GM19463 (cell line): ENCODE data around the gene CORO2B.

ENCODE experiments used
- ATAC-seq: cut with Tn5 transposase; IDR thresholded peaks from one replicate; pipeline ENCODE4 v1.9.1; 2021; ENCODE audit warnings: mild to moderate bottlenecking, moderate library complexity; ENCODE audit not compliant: unreplicated experiment

CORO2B gene

GRCh38 chr15:68695061-68695595, 116.3 kb downstream of the CORO2B start:
- no peak for ATAC-seq

- ATAC-seq: no peak
These were observed 117.9 kb downstream of the CORO2B start for GRCh38 chr15:68696414-68697363.

GRCh38 chr15:68697711-68698690, 119.2 kb downstream of the CORO2B start:
- no peak for ATAC-seq

- ATAC-seq: no peak
These were observed 119.9 kb downstream of the CORO2B start for GRCh38 chr15:68698708-68699107.

- ATAC-seq: no peak
These were observed 120.5 kb downstream of the CORO2B start for GRCh38 chr15:68699124-68699880.

- ATAC-seq: no peak
These were observed 121.2 kb downstream of the CORO2B start for GRCh38 chr15:68699881-68700454.

- no peak for ATAC-seq
These were observed 121.8 kb downstream of the CORO2B start for GRCh38 chr15:68700455-68701123.

GRCh38 chr15:68701886-68702285, 123.1 kb downstream of the CORO2B start:
- ATAC-seq: no peak

- ATAC-seq: no peak
These were observed 125.8 kb downstream of the CORO2B start for GRCh38 chr15:68704496-68705021.

GRCh38 chr15:68706256-68706655, 127.5 kb downstream of the CORO2B start:
- ATAC-seq: no peak

GRCh38 chr15:68706931-68707330, 128.1 kb downstream of the CORO2B start:
- no peak for ATAC-seq

- no peak for ATAC-seq
These were observed 128.6 kb downstream of the CORO2B start for GRCh38 chr15:68707386-68707785.

GRCh38 chr15:68709876-68710275, 131.1 kb downstream of the CORO2B start:
- no peak for ATAC-seq

- no peak for ATAC-seq
These were observed 131.7 kb downstream of the CORO2B start for GRCh38 chr15:68710536-68710935.

GRCh38 chr15:68711406-68711805, 132.6 kb downstream of the CORO2B start:
- no peak for ATAC-seq

GRCh38 chr15:68712886-68713285, 134.1 kb downstream of the CORO2B start:
- no peak for ATAC-seq

- ATAC-seq: no peak
These were observed 135.1 kb downstream of the CORO2B start for GRCh38 chr15:68713874-68714273.

GRCh38 chr15:68715111-68715510, 136.3 kb downstream of the CORO2B start:
- no peak for ATAC-seq

GRCh38 chr15:68717951-68718350, 139.2 kb downstream of the CORO2B start:
- no peak for ATAC-seq
